Astrocyte (in vitro differentiated cells and primary cell): Measurements from ENCODE around the gene ASCL5.

Experiments used
- EZH2 ChIP-seq: IDR thresholded peaks from 2 replicates; pipeline ENCODE4 v1.6.1; 2012; ENCODE audit warnings: mild to moderate bottlenecking, low read length, inconsistent platforms; ENCODE audit not compliant: insufficient read depth
- TF ChIP-seq, protein P1 (sequence below): IDR thresholded peaks from 2 replicates; pipeline ENCODE4 v1.5.1; 2011; ENCODE audit warnings: low read depth, mild to moderate bottlenecking, inconsistent platforms, low read length, moderate library complexity; ENCODE audit not compliant: insufficient read depth

DNA sequence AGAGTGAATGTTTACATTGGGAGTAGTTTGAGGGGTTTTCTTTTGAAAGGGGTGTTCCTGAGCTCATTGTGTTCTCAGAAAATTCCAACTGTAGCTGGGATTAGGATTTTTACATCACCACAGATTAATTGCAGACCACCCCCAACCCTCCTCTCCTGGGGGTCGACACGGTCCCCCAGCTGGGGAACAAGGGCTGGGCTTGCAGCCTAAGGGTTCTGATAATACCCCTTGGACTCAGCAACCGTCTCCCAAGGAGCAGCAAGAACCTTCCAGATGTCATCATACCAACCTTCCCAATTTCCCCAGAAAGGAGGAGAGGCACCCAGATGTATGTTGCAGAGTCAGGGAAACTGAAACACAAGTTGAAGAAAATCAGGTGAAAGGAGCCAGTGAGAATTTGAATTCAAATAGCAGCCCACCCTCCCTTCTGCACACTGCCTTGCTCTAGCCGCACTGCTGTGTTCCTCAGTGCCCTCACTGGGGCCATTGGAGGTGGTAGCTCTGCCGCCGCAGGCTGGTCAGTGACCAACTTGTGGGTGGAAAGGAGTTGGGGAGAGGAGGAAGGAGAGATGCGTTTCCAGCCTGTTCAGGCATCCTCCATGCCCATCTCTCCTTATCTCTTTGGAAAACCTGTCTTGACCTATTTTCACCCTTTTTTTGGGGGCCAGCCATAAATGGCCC lies 49.0 kb upstream of the ASCL5 start:
- no peak for TF ChIP-seq EZH2
- TF ChIP-seq, protein P1, sequence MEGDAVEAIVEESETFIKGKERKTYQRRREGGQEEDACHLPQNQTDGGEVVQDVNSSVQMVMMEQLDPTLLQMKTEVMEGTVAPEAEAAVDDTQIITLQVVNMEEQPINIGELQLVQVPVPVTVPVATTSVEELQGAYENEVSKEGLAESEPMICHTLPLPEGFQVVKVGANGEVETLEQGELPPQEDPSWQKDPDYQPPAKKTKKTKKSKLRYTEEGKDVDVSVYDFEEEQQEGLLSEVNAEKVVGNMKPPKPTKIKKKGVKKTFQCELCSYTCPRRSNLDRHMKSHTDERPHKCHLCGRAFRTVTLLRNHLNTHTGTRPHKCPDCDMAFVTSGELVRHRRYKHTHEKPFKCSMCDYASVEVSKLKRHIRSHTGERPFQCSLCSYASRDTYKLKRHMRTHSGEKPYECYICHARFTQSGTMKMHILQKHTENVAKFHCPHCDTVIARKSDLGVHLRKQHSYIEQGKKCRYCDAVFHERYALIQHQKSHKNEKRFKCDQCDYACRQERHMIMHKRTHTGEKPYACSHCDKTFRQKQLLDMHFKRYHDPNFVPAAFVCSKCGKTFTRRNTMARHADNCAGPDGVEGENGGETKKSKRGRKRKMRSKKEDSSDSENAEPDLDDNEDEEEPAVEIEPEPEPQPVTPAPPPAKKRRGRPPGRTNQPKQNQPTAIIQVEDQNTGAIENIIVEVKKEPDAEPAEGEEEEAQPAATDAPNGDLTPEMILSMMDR = no peak
